C1 segment of cervical spinal cord (tissue), 14 donors: ENCODE data around the gene OSBPL8.

Source experiments
- DNase-seq, 14 donors: peaks; one replicate each; lab custom pipeline; 2025; lab: John Stamatoyannopoulos, UW

OSBPL8 gene

DNA sequence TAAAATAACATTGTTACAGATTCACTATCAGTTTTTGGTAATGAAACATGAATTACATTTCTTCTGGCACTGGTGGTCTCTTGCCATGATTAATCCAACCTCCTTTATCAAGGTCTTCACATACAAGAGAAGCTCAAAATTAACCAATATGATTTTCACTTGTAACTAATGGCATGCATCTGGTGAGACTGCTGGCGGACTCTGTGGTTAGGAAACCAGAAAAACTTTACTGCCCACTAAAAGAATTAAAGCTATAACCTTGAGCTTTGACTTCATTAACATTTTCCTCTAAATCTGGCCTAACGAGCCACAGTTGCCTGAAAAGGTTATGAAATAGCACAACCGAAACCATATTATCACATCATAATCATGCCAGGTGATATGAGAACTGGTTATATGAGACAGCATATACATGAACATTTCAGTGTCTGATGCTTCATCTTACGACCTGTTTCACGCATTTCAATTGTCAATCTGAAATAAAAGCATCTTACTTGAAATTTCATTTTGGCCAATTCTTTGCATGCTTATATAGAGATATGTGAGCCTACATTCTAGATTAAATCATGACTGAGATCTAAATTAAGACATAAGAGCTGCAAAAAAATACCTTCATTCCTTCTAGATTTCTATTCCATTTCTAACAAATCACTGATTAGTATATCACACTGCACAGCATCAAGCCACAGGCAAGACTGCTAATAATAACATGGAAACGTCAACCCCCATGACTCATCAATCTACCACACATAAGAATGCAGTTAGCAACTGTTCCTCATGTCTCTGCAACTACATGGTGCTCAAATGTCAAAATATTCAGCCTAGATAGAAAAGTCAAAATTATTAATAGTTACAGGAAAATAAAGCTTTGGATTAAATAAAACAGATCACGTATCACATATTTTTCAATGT, 89.3 kb downstream of the OSBPL8 start:
- peak in 1 of 14 donors; percentile 31 for DNase-seq

DNA sequence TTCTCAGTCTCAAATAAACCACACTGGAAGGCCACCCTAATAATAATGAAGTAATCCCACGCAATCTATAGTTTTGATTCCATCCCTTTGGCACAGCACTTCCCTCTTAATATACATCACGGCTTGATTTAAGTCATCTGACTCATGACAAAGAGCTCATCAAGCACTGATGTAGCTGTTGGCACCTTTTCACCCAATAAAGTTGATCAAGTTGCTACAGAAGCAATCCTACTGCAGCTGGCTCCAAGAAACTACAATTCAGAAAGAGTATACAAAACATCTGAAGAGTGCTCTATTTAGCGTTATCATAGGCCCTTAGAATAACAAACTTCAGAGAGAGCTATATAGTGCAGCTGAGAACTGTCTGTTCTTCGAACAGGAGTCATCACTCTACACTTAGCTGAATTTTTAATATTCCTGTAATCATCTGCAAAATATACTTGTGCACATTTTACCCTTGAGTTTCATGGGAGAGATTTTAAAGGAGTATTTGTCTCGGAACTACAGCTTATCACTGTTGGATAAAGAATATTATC, 94.9 kb downstream of the OSBPL8 start:
- DNase-seq: no peak

- DNase-seq: no peak
Measured at GRCh38 chr12:76462668-76463224, 96.8 kb downstream of the OSBPL8 start.

DNA sequence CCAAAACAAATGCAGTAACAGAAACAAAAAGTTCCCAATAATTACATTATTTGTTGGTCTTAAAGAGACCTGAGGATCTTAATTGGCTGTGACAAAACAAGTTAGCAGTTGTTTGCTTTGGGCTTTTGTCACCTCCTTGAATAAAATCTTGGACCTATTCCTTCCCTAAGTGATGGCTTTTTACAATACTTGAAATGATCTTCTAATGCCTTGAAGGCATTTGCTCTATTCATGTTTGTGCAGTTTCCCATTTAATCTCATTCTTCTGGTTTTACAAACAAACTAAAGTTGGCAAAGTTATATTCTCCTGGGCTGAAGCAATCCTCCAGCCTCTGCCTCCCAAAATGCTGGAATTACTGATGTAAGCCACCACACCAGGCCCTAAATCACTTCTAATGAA, 98.8 kb downstream of the OSBPL8 start:
- DNase-seq: no peak

- no peak for DNase-seq
Measured at GRCh38 chr12:76457818-76458217, 101.8 kb downstream of the OSBPL8 start.

DNA sequence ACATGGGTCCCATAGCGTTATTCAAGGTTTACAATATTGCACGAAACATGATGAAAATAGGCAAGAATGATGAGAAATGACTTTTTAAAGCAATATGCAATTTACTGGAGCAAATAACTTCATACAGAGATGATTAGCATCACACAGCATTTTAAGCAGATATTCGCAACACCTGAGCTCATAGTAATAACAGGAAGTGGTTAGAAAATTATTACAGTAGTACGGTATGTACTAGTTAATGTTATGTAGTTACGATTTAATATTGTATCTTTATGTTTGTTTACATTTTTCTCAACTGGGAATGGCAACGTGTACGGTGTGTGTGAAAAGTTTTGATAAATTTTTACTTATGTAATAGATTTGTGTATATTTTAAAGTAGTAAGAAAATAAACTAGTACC, 102.6 kb downstream of the OSBPL8 start:
- DNase-seq: no peak

DNA sequence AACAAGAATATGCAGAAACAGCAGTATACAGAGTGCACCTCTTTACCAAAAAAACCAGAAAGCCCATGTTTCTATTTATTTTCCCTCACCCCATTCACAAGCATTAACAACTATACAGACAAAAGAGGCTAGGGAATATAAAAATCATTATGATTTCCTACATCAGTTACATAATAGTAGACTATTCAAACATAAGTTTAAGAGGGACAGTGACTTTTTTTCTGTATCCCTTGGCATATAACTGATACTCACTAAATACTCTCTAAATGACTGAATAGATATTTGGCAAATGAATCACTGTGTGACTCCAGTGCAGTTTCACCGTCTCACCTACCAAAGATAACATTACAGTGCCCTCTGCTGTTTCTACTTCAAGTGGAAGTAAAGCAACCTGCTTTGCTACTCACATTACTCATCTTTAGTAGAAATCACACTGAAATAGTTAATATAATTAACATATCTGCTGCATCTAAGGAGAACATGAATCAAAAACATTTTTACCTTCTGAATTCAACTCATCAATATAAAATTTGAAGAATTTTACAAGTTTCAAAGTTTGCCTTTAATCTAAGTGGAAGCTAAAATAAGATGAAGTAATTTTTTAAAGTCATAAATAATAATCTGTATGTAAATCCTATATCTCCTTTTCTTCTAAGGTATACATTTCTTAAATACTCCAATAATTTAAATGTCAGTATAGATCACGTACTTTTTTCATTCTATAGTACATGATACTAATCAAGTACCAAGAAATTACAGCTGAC, 103.8 kb downstream of the OSBPL8 start:
- DNase-seq: peak in 1 of 14 donors; percentile 20

GRCh38 chr12:76451528-76451927, 108.0 kb downstream of the OSBPL8 start:
- no peak for DNase-seq

DNA sequence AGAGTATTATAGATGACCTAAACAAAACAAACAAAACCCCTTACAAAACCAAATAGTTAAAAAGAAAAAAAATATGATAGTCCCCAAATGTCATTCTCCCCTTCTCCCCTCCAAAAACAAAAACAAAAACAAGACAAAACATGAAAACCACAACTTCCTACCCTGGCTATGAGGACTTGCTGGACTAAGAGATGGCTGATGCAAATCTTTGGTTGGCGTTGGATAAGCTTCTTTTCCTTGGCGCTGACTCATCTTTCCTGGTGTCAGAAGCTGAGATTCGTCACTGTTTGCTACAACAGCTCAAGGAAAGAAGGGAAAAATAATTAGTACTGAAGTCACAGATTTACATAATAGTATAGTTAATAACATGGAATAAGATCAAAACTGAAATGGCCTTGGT, 108.9 kb downstream of the OSBPL8 start:
- DNase-seq: no peak

GRCh38 chr12:76449993-76450392, 109.6 kb downstream of the OSBPL8 start:
- no peak for DNase-seq

GRCh38 chr12:76449583-76449982, 110.0 kb downstream of the OSBPL8 start:
- no peak for DNase-seq

DNA sequence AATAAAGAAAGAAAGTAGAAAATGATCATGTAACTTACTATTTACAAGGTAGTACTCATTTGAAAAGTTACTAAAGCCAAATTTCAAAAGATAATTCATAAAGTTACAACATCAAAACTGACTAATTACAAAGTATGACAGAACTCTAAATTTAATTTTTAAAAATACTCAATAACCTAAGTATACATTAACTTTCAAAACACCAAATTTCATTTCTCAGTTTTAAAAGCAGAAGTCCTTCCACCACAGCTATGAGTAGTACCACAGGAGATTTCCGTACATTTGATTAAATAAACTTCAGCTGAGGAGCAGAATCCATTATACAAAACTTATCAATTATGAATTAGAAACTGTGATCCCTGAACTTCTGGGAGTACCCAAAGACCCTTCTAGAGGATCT, 110.6 kb downstream of the OSBPL8 start:
- no peak for DNase-seq

- DNase-seq: no peak
Measured at GRCh38 chr12:76446090-76446489, 113.5 kb downstream of the OSBPL8 start.

GRCh38 chr12:76445462-76445861, 114.1 kb downstream of the OSBPL8 start:
- DNase-seq: no peak

GRCh38 chr12:76444408-76444984, 115.1 kb downstream of the OSBPL8 start:
- no peak for DNase-seq

GRCh38 chr12:76441016-76441415, 118.6 kb downstream of the OSBPL8 start:
- peak in 1 of 14 donors; percentile 20 for DNase-seq

DNA sequence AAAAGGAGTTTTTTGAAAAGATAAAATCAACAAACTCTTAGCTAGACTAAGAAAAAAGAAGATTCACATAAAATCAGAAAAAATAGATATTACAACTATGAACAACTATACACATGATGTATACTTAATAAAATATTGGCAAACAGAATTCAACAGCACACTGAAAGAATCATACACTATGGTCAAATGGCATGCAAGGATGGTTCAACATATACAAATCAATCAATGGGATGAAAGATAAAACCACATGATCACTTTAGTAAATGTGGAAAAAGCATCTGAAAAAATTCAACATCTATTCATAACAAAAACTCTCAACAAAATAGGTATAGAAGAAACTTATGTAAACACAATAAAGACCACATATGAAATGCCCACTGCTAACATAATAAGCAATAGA, 126.8 kb downstream of the OSBPL8 start:
- no peak for DNase-seq

DNA sequence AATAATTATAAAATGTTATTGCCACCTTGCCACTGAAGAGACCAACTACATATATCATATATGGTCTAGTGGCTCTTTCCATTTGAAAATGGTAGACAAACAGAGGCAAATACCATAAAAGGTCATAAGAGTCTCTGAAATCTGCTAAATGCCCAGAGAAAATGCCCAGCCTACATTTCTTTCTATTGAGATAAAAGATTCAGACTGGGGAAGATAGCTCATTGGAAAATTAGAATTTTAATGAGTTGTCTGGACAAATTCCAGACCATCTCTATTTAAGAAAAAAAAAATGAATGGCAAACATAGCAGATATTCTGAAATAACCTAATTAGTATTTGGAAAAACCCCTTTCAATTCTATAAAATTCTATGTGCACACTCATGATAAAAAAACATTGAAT, 131.5 kb downstream of the OSBPL8 start:
- no peak for DNase-seq

DNA sequence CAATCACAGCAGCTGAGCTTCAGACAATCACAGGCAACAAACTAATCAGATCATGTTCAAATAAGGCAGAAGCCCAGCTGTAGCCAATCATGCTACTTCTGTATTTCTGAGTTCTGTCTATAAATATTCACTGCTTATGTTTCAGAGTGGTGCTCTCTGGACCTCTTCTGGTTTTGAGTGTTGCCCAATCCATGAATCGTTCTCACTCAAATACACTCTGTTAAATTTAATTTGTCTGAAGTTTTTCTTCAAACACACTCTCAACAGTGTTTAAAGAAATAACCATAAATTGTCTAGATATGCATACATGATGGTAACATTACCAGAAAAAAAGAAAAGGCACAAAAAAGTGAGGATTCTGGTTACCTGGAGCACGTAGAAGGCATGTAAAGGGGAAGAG, 133.4 kb downstream of the OSBPL8 start:
- DNase-seq: no peak

DNA sequence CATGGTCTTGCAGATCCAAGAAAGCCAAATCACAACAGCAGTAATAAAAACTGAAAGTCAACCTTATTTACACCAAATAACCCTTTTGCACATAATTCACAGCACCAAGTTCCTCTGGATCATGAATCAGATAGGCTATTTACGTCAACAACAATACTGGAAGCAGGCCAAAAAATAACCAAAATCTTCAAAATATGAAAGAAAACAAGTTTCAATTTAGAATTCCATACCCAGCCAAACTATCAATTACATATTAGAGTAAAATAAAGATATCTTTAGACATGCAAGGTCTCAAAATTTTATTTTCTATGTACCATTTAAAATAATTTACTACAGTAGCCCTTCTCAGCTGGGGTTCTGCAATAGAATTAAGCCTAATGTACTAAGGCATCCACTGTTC, 134.6 kb downstream of the OSBPL8 start:
- DNase-seq: no peak

- no peak for DNase-seq
Measured at GRCh38 chr12:76422543-76423438, 136.8 kb downstream of the OSBPL8 start.
